Limb (tissue), 2 donors: ENCODE measurements around the gene SOST.

Source experiments
- DNase-seq, 2 donors: peaks; one replicate each; pipeline ENCODE4 v3.0.0-alpha.2; 2016; ENCODE audit errors: extremely low spot score in 2 of 2

The SOST gene

DNA sequence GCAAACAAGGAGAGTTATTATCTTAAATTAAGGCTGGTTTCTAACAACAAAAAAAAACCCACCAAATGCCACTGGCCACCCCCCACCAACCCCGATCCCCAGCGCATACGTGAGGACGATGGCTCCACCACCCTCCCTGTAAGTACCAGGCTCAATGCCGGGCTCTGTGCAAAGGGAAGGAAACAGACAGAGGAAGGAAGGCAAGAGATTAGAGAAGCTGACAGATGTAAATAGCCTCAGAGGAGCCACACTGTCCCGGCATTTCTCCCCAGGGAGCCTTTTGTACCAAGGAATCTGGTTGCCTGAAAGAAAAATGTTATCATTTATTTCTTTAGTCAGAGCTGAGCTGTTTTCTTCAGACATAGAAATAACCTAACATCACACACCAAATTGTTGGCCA is 13.1 kb downstream of the SOST start:
- no peak for DNase-seq

DNA sequence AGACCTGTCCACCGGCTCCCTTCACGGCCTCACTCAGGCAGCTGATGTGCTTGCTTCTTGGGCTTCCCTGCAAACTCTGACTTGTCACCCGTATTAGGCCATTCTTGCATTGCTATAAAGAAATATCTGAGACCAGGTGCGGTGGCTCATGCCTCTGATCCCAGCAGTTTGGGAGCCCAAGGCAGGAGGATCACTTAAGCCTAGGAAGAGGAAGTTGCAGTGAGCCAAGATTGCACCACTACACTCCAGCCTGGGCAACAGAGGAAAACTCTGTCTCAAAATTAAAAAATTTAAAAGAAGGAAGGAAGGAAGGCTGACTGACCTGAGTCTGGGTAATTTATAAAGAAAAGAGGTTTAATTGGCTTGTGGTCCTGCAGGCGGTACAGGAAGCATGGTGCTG is 17.0 kb downstream of the SOST start:
- DNase-seq: no peak

DNA sequence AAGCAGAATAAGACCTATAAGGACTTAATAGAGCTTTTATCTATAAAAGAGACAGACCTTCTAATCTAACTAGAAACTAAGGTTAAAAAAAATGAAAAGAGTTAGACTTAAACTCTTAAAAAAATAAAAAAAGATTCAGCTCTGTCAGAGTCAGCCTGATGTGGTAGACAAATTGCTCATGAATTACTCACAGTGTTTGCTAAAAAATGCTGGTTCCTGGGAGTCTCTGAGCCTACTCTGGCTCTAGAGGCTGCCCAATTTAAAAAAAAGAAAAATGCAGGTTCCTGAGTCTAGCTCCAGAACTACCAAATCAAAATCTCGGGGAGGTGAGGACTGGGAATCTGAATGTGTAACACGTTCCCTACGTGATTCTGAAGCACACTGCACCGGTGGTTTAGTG is 18.1 kb downstream of the SOST start:
- DNase-seq: no peak

DNA sequence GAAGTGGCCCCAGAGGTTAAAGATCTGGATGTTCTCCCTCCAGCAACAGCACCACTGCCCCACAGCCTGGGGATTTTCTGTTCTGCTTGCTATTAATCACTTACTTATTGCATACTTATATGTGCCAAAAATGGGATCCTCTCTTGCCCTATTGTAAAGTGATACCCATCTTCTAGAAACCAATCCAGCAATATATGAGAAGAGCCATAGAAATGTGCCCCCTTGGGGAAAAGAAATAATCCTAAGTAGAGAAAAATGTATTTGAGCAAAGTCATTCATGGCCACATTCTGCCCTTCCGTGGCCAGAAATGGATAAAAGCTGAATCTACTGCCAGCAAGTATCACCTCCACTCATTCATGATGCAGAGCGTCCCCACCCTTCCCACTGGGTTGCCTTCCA is 20.9 kb downstream of the SOST start:
- DNase-seq: no peak

DNA sequence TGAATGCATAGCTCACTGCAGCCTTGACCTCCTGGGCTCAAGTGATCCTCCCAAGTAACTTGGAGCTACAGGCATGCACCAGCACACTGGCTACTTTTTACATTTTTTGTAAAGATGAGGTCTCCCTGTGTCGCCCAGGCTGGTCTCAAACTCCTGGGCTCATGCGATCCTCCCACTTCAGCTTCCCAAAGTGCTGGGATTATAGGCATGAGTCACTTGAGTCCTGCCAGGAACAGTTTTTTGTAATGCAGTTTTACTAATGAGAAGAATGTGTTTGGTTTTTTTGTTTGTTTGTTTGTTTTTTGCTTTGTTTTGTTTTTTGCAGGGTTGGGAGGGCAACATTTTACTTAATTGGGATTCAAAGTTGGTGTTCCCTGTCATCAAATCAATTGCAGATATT is 22.2 kb downstream of the SOST start:
- no peak for DNase-seq

DNA sequence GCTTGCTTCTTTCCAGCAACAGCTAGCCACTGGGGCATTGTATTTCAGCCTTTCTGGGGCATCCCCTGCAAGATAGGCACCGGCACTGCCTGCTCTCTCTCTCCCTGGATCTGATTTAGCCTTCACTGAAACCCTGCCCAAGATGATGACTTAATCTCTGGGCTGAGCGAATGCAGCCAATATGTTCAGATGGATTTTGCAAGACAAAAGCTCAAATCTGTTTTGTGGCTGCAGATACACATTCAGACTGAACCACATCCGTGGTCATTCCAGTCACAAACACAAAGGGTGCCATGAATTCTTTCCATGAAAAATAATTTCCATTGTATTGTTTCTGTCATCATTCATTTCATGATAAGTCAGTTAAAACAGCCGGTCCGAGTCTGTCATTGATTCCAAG is 24.2 kb downstream of the SOST start:
- DNase-seq: no peak

DNA sequence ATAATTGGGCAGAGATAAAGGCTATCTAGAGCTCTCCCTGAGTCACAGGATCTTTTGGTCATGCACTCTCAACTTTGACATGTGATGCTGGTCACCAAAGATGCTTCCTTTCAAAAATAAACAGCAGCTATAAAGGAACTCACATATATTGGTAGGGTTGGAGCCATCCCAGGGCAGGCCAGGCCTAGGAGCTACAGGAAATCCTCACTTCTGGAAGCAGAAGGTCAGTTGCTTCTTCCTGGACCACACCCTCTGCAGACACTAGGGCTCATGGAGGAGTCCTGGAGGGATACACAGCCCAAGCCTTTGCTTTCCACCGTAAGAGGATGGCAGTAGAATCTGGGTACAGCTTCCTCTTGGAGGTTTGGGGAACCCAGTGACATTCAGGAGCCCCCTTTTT is 24.6 kb downstream of the SOST start:
- DNase-seq: no peak

DNA sequence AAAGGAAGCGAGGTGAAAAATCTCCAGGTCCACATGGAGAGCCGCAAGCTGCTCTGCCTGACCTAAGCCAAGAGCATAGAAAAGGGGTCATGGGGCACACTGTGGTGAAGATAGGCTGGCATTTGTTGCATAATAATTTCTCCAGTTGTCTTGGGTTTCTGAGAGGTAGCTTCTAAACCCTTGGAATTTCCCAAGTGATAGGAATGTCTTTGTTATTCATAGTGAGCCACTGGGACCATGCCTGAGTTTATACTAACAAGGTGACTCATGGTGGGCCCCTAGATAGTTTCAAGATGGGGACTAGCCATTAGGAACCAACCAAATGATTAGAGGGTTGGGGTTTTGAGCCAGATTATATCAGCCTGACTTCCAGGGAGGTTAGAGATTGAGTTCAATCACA is 25.6 kb downstream of the SOST start:
- DNase-seq: no peak

DNA sequence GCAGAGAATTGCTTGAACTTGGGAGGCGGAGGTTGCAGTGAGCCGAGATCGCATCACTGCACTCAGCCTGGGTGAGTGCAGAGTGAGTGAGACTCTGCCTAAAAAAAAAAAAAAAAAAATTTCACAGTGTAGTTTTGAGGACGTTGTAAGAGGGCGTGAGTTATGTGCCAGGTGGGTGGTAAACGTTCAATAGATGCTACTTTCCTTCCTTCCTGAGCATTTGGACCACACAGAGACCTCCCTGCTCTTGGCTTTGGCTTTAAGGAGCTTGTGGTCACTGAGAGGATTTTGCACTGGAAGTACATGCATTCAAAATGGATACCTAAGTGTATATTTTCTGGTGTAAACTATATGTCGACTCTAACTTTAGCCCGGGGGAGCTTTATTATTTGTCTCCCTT is 30.5 kb downstream of the SOST start:
- no peak for DNase-seq

DNA sequence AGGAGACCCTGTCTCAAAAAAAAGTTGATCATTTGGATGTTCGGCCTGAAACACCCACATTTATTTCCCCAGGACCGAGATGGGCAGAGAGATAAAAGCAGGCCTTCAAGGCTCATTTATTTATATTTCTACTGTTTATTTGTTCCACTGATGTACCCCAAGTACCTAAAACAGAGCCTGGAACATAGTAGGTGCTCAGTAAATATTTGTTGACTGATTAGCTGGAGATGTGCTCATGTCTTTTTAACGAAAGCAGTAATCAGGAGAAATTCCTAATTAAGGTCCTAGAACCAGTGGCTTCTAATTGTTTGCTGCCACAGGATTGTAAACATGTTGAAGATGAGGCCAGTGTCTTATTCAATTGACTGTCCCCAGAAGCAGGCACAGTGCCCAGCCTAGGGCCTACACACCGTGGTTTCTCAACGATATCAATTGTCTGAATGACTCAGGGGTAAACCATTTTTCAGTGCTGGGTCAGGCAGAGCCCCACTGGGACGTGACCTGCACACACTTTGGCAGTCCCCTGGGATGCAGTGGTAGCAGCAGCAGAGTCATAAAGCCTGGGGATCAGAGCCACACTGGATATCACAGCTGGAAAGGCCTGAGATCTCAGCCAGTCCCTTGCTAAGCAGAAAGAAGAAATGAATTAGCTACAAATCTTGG is 34.8 kb downstream of the SOST start:
- DNase-seq: no peak

DNA sequence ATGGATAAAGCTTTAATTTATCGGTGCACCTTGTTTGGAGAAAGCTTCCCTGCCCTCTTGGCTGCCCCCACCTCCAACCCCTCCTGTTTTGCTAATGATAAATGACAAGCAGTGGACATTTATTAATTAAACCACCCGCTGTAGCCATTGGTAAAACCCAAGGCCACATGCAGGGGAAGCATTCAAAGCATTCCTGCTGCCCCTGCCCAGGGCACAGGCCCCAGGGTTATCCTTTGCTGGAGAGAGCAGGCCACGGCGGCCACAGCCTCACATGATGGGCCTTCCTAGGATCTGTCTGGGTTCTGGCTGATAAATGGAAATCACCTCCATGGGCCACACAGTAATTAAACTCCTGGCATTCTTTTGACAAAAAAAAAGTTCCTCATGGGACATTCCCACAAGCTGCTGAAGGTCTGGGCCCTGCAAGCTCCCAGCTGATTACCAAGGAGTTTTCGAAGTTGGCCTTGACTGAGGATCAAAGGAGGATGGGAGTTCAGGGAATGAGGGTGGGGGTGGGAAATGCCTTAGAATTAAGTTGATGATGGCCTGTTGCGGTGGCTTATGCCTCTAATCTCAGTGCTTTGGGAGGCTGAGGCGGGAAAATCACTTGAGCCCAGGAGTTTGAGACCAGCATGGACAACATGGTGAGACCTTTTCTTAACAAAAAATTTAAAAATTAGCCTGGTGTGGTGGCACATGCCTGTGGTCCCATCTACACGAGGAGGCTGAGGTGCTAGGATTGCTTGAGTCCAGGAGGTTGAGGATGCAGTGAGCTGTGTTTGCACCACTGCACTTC is 35.5 kb downstream of the SOST start:
- DNase-seq: no peak

DNA sequence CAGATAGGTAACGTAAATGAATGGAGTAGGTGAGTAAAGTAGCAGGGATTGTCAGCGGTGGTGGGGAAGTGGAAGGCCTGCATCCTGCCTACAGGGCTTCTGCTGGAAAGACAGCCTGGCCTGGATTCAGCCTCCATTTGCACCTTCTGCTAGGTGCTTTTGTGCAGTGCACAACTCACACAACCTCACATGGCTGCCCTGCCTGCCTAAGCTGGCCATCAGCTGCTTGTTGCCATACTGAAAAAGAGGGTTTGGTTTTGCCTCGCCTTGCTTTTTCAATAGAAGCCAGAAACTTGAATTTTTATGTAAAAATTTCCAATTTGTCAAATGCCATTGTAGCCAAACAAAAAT is 36.3 kb downstream of the SOST start:
- DNase-seq: no peak

DNA sequence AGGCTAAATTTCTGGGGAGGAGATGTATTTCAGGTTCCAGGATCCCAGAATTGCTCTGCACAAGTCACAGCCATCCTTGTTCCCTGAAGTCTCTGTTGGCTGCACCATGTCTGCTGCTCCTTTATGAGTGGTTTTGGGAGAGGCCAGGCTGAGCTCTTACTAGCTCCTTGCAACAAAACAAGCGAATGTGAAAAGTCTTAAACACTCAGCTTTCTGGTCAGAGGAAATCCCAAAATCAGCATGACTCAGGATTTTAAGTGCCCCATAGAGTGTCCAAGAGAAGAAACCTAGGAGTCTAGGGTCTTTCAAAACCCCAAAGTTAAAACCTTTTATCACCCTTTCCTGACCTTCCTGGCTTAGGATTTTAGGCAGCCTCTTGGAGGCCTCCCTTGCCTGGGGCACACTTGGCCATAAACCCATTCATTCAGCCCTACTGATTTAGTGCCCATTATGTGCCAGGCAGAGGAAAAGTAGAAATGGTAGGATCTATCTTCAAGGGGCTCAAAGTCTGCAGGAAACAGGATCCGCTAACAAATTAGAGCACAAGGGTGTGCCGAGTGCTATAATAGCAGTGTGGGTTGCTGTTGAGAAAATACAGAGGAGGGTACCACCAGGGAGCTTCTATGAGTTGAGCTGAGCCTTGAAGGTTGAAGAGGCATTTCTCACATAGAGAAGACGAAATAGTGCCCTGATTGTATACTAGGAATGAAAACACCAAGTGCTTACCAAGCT is 36.9 kb downstream of the SOST start:
- no peak for DNase-seq

DNA sequence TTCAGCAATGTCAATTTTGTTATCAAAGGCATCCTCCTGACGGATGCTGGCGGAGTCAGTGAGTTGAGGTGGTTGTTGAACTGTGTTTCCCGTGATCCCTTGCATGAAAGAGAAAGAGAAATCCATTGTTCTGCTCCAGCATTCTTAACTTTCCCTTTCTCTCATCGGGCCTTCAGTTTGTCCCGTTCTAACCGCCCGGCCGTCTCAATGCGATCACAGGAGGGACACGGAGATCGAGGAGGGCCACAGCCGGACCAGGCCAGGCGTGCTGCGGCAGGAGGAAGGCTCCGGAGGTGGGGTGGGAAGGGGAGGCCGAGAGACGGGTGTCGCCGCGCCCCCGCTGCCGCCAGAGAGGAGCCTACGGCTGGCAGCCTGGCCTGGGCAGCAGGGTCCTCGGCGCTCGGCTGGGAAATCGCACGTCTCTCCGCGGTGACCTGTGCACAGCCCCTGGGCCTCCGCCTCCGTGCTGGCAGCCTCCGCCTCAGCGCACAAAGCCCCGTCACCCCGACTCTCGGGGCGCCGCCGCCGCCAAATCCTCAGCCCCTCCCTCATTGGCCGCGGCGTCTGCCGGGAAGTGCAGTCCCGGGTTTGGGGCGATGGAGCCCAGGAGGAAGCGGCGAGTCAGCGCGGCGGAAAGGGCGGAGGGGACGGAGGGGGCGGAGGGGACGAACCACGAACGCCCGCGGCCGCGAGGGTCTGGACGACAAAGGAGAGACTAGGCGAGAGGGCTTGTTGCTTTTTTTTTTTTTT is 38.1 kb downstream of the SOST start:
- peak; percentile 71 to 89 for DNase-seq

DNA sequence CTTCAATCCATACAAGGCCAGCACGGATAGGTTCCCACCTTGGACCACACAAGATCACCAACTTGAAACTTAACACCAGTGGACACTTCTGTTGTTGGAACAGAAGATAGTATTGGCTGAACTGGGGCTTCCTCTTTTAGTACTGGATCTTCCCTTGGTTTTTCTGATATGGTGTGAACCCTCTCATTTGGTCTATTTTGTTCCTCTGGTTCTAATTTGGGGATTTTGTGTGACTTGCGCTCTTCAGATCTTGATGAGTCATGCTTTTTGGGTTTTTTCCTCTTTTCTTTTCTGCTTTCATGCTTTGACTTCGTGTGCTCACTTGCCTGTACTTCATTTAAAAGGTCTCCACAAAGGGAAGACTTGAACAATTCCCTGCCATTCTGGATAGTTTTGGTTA is 39.0 kb downstream of the SOST start:
- no peak for DNase-seq

DNA sequence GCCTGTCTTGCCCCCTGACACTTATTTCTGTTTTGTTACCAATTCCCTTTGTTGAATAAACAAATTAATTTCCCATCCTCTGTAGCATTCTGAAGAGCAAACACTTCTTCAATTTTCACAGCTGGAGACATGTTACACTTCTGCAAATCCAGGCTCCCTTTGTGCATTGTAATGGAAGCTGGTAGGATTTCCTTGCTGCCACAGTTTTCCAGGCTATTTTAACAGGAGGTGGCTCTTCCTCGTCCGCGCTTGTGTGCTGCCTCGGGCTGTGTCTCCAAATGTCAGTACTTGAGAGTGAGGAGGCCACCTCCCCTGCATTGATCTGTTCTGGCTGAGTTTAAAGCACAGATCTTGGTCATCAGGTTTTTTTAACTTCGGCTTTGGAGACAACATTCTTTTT is 40.0 kb downstream of the SOST start:
- DNase-seq: no peak

DNA sequence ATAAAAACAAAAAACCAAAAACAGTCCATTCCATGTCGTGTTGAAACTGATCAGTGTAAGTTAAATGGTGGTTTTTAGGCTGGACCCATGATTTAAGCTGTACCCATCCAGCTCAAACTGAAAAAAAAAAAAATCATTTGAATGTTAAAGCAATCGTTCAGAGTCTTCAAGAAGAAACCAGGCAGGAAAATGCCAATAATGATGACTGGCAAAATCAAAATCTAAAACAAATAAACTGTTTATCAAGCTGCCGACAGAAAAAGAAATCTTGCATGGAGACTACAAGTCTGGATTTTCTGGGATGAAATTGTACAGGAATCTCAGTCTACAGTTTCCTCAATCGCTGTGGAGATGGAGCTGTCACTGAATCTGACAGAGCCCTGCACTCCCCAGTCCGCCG is 40.7 kb downstream of the SOST start:
- no peak for DNase-seq

DNA sequence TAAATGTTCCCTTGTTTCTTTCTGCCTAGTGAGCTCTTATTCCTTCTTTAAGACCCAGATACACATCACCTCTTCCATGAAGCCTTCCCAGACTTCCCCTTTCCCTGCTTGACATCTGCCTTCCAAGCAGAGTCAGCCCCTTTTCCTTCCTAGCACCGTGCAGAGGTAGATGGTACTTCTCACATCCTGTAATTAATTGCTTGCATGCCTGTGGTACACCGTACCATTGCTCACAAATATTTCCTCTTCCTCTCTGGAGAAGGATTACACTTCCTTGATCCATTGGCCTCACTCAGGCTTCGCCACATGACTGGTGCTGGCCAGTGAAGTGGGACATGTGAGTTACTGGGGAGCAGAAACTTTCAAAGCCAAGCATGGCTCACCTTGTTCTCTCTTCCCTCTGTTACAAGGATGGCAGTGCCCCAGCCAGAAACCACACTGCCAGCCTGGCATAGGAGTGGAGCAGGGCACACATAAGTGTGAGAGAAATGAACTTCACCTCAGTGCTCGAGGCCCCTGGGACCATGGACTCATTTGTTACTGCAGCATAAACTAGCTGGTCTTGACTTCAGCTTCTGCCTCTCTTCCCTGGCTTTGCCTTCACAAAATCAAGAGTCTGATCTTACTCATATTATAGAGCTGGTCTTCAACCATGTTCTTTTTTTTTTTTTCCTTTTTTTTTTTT is 44.0 kb downstream of the SOST start:
- no peak for DNase-seq

DNA sequence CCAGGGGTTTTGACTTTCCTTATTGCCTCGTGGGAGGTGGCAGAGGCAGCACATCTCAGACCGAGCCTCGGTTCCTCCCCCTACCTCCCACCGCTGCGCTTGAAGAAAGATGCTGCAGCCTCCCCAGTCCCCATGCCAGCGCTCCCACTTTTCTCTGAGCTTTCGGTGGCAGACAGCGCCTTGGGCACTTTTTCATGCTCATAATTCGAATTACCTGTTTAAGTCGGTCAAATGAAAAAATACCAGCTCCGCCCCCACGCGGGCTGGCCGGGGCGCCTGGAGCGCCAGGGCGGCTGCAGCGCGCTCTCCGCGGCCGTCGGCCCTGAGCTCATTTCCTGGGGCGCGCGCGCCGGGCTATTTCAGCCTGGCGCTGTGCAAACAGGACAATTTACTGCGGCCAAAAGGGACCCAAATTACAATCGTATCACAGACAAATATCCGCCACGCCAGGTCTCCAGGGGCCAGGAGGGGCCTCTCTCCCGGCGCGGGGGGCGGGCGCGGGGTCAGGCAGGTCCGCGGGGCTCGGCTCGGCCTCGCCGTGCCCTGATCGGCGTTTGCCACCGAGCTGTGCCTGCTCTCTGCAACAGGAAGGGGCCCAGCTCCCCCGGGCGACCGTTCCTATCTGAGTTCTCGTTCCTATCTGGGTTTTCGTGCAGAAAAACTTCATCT is 45.0 kb downstream of the SOST start:
- peak in 1 of 2 donors; percentile 53 for DNase-seq

DNA sequence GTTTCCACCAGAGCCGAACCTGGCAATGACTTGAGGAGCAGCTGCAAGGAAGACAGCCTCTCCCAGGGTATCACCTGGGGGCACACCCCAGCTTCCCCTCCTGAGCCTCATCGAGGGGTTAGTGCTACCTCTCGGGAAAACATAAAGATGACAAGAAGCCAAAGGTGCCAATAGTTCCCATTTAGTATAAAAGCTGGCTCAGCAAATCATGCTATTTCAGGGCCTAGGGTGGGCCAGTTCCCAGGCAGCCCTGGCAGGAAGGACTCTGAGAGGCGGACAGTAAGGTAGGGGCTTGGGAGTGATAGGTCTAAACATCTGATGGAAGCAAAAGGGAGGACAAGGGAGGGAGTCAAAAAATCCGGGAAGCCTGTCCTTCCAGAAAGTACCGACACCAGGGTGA is 46.2 kb downstream of the SOST start:
- DNase-seq: no peak

DNA sequence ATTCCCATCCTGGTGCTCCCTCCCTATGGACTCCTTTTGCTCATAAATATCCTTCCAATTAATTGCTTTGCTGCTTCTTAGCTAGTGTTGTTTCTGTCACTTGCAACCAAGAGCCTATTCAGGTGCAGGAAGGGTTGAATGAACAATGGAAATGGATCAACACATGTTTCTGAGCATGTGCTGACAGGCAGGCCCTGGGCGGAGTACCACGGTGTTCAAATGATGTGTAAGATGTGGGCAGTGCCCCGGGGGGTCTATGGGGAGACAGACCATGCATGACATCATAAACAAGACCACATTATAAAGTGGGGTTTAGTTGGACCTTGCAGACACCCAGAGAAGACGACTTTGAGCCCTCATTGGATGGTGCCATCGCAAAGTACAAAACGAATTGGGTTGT is 48.5 kb downstream of the SOST start:
- DNase-seq: no peak
